Measurements from ENCODE around the gene RAC3. TPM values are rescaled to one million over a fixed set of nuclear protein-coding genes. Genes with fewer than 3 reads are reported as not detected.

RAC3 gene
- total RNA-seq, 1 donor from 2014 or later: 0.49 TPM

DNA sequence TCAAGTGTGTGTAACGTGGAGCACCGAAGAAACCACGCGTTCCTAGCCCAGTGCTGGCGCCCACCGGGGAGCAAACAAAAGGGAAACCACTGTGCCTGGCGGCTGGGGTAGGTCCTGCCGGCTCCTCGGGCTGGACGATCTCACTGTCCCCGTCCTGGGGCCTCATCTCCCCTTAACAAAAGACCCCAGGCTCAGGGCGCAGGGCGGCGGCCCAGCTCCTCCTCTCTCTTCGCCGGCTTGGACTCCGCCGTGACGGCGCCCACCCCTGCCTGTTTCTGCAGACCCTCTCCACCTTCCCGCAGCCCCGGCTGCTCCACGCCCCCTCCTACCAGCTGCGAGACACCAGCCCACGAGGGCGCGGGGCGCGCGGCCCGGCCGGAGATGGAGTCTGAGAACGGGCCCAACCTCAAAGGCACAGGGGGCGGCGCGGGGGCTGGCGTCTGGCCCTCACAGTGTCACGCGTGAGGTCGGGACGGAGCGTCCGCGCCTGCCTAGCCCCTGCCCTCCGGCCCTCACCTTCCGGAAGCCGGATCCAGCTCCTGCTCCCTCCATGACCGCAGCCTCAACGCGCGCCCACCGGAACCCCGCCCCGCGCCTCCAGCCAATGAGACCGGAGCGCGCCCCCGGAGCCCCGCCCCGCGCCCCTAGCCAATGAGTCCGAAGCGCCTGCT is 9.0 kb upstream of the RAC3 start, which contains the start of gene CENPX:
Gene CENPX (minus strand): TSS at position 569 of the 671 bp plus-strand sequence. CDS start 17 bp downstream, at position 552.
- ChIA-PET CTCF (interaction anchor here (0.6 to 5.9 kb wide), 3 partner anchors 15 to 63 kb away, joined by 3 to 59 read pairs (median 3); partner anchors contain the start of gene DCXR), POLR2A (interaction anchor here (0.5 to 3.2 kb wide), 23 partner anchors 13 to 427 kb away, joined by 3 to 43 read pairs (median 4); partner anchors contain the start of genes DCXR, GPS1, MCRIP1 and MRPL12)
- no peaks in the 10 kb centered on the region for H3K9me3 Mint-ChIP-seq
- ATAC-seq (ENCODE audit: low read depth): no peak
- peak within 1 kb of the TSS; percentile 85 for H3K4me3 Mint-ChIP-seq
- DNase-seq: no peak
- TF ChIP-seq, protein P1, sequence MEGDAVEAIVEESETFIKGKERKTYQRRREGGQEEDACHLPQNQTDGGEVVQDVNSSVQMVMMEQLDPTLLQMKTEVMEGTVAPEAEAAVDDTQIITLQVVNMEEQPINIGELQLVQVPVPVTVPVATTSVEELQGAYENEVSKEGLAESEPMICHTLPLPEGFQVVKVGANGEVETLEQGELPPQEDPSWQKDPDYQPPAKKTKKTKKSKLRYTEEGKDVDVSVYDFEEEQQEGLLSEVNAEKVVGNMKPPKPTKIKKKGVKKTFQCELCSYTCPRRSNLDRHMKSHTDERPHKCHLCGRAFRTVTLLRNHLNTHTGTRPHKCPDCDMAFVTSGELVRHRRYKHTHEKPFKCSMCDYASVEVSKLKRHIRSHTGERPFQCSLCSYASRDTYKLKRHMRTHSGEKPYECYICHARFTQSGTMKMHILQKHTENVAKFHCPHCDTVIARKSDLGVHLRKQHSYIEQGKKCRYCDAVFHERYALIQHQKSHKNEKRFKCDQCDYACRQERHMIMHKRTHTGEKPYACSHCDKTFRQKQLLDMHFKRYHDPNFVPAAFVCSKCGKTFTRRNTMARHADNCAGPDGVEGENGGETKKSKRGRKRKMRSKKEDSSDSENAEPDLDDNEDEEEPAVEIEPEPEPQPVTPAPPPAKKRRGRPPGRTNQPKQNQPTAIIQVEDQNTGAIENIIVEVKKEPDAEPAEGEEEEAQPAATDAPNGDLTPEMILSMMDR (IDR thresholded peaks at IDR 0.05): no peak
- H3K27ac Mint-ChIP-seq: peak within 1 kb of the TSS; percentile 35
- intact Hi-C loops (cut with micrococcal nuclease): loop anchor here (5.0 kb wide), 2 partner anchors 150 to 475 kb away; partner anchors contain the start of gene ARHGDIA
- H3K4me1 Mint-ChIP-seq: peaks cover 22% of the 10 kb centered on the region
- peaks cover 4% of the 10 kb centered on the region for H3K36me3 Mint-ChIP-seq (ENCODE audit: low read depth)
- no peaks in the 10 kb centered on the region for H3K27me3 Mint-ChIP-seq

GRCh38 chr17:82022981-82023446 is 8.5 kb upstream of the RAC3 start, which contains the start of gene LRRC45:
Gene LRRC45, plus strand, starts transcription at chr17:82023305. Its CDS starts 339 bp downstream, at chr17:82023644.
- H3K4me1 Mint-ChIP-seq: peaks cover 22% of the 10 kb centered on the region

GRCh38 chr17:82023447-82024241 is 7.8 kb upstream of the RAC3 start:
- Mint-ChIP-seq H3K4me3 (peak overlapping the region; percentile 76), H3K27ac (no peak overlapping the region), H3K27me3 (no peaks in the 10 kb centered on the region), H3K36me3 (ENCODE audit: low read depth) (peaks cover 2% of the 10 kb centered on the region), H3K4me1 (peaks cover 22% of the 10 kb centered on the region), H3K9me3 (no peaks in the 10 kb centered on the region)
- ATAC-seq (ENCODE audit: low read depth): no peak
- DNase-seq: no peak
- TF ChIP-seq, protein P1 (IDR thresholded peaks at IDR 0.05): no peak
- CTCF ChIA-PET: interaction anchor here (5.9 kb wide), 1 partner anchor 64 kb away, joined by 59 read pairs; no protein-coding TSS in a partner anchor
- POLR2A ChIA-PET: interaction anchor here (0.6 to 3.2 kb wide), 14 partner anchors 12 to 426 kb away, joined by 3 to 43 read pairs (median 4); partner anchors contain the start of genes DCXR, GPS1, MCRIP1 and RFNG
- intact Hi-C loops (cut with micrococcal nuclease): loop anchor here (1.0 to 5.0 kb wide), 7 partner anchors 8 to 474 kb away; partner anchors contain the start of genes ARHGDIA, ASPSCR1, DCXR and FASN

More at GRCh38 chr17:82022981-82023446, 8.5 kb upstream of the RAC3 start, which contains the start of gene LRRC45:
- ChIA-PET CTCF (interaction anchor here (0.6 to 5.9 kb wide), 2 partner anchors 15 to 64 kb away, joined by 3 to 59 read pairs; partner anchors contain the start of gene DCXR), POLR2A (interaction anchor here (0.6 to 3.2 kb wide), 18 partner anchors 12 to 426 kb away, joined by 3 to 43 read pairs (median 4); partner anchors contain the start of genes DCXR, GPS1, MCRIP1 and RFNG)
- ATAC-seq (ENCODE audit: low read depth): peak; percentile 96
- H3K27ac Mint-ChIP-seq: no peak within 1 kb of the TSS
- intact Hi-C loops (cut with micrococcal nuclease): loop anchor here (1.0 to 5.0 kb wide), 7 partner anchors 8 to 474 kb away; partner anchors contain the start of genes ARHGDIA, ASPSCR1, DCXR and FASN
- peaks cover 4% of the 10 kb centered on the region for H3K36me3 Mint-ChIP-seq (ENCODE audit: low read depth)
- H3K27me3 Mint-ChIP-seq: no peaks in the 10 kb centered on the region
- H3K9me3 Mint-ChIP-seq: no peaks in the 10 kb centered on the region
- DNase-seq: peak; percentile 97
- H3K4me3 Mint-ChIP-seq: peak within 1 kb of the TSS; percentile 85
- TF ChIP-seq, protein P1 (IDR thresholded peaks at IDR 0.05): no peak

GRCh38 chr17:82024859-82025258 is 6.6 kb upstream of the RAC3 start:
- no peak overlapping the region for H3K4me3 Mint-ChIP-seq
- ATAC-seq (ENCODE audit: low read depth) (no peak), DNase-seq (no peak)
- no peak overlapping the region for H3K27ac Mint-ChIP-seq
- ChIA-PET CTCF (interaction anchor here (5.9 kb wide), 1 partner anchor 65 kb away, joined by 59 read pairs; no protein-coding TSS in a partner anchor), POLR2A (interaction anchor here (1.1 kb wide), 1 partner anchor 11 kb away, joined by 3 read pairs; no protein-coding TSS in a partner anchor)
- TF ChIP-seq, protein P1 (IDR thresholded peaks at IDR 0.05): no peak
- no peaks in the 10 kb centered on the region for H3K9me3 Mint-ChIP-seq
- H3K36me3 Mint-ChIP-seq (ENCODE audit: low read depth): no peaks in the 10 kb centered on the region
- peaks cover 26% of the 10 kb centered on the region for H3K4me1 Mint-ChIP-seq
- H3K27me3 Mint-ChIP-seq: peaks cover 2% of the 10 kb centered on the region
- intact Hi-C loops (cut with micrococcal nuclease): loop anchor here (5.0 kb wide), 2 partner anchors 153 to 472 kb away; partner anchors contain the start of gene ARHGDIA

Data from activated B cell treated with CpG ODN at 0.5 μM for 24 hours (primary cell).